ENCODE results near the gene EMID1.

The EMID1 gene

GRCh38 chr22:29194184-29194583 lies 11.5 kb upstream of the EMID1 start:
- no peak for DNase-seq (ENCODE audit: extremely low read depth in 1 of 2, low read depth in 1 of 2)

GRCh38 chr22:29195118-29195963 lies 10.4 kb upstream of the EMID1 start:
- no peak for DNase-seq (ENCODE audit: extremely low read depth in 1 of 2, low read depth in 1 of 2)

- no peak for DNase-seq (ENCODE audit: extremely low read depth in 1 of 2, low read depth in 1 of 2)
Measured at GRCh38 chr22:29195964-29196666, 9.6 kb upstream of the EMID1 start.

GRCh38 chr22:29197096-29197495 lies 8.6 kb upstream of the EMID1 start:
- no peak for DNase-seq (ENCODE audit: extremely low read depth in 1 of 2, low read depth in 1 of 2)

GRCh38 chr22:29198240-29198639 lies 7.5 kb upstream of the EMID1 start:
- DNase-seq (ENCODE audit: extremely low read depth in 1 of 2, low read depth in 1 of 2): no peak

- no peak for DNase-seq (ENCODE audit: extremely low read depth in 1 of 2, low read depth in 1 of 2)
Measured at GRCh38 chr22:29199702-29200400, 5.8 kb upstream of the EMID1 start.

GRCh38 chr22:29200901-29201300 lies 4.8 kb upstream of the EMID1 start:
- DNase-seq (ENCODE audit: extremely low read depth in 1 of 2, low read depth in 1 of 2): no peak

GRCh38 chr22:29201782-29202181 lies 3.9 kb upstream of the EMID1 start:
- no peak for DNase-seq (ENCODE audit: extremely low read depth in 1 of 2, low read depth in 1 of 2)

- DNase-seq (ENCODE audit: extremely low read depth in 1 of 2, low read depth in 1 of 2): peak; percentile 5 to 27
Measured at GRCh38 chr22:29202212-29203192, 3.2 kb upstream of the EMID1 start.

GRCh38 chr22:29203488-29204454 lies 1.9 kb upstream of the EMID1 start:
- DNase-seq (ENCODE audit: extremely low read depth in 1 of 2, low read depth in 1 of 2): no peak

GRCh38 chr22:29204455-29205183 lies 1.1 kb upstream of the EMID1 start:
- DNase-seq (ENCODE audit: extremely low read depth in 1 of 2, low read depth in 1 of 2): no peak

- no peak for DNase-seq (ENCODE audit: extremely low read depth in 1 of 2, low read depth in 1 of 2)
Measured at GRCh38 chr22:29205252-29205593, 473 bp upstream of the EMID1 start.

GRCh38 chr22:29206372-29207242 lies 911 bp downstream of the EMID1 start:
- DNase-seq (ENCODE audit: extremely low read depth in 1 of 2, low read depth in 1 of 2): no peak

GRCh38 chr22:29207243-29207550 lies 1.5 kb downstream of the EMID1 start:
- DNase-seq (ENCODE audit: extremely low read depth in 1 of 2, low read depth in 1 of 2): no peak

GRCh38 chr22:29207562-29208501 lies 2.1 kb downstream of the EMID1 start:
- no peak for DNase-seq (ENCODE audit: extremely low read depth in 1 of 2, low read depth in 1 of 2)

GRCh38 chr22:29208502-29208862 lies 2.8 kb downstream of the EMID1 start:
- no peak for DNase-seq (ENCODE audit: extremely low read depth in 1 of 2, low read depth in 1 of 2)
